GM18909 (cell line): ENCODE data around the gene ATP13A1.
"Not testable (repeated sequence)": the region's sequence is repeated elsewhere in the genome, so short reads cannot be mapped to it uniquely, and the experiment has no call there.

Source experiments
- ATAC-seq: cut with Tn5 transposase; IDR thresholded peaks from one replicate; pipeline ENCODE4 v1.9.1; 2021; ENCODE audit warnings: mild to moderate bottlenecking; ENCODE audit not compliant: unreplicated experiment, poor library complexity

The ATP13A1 gene

DNA sequence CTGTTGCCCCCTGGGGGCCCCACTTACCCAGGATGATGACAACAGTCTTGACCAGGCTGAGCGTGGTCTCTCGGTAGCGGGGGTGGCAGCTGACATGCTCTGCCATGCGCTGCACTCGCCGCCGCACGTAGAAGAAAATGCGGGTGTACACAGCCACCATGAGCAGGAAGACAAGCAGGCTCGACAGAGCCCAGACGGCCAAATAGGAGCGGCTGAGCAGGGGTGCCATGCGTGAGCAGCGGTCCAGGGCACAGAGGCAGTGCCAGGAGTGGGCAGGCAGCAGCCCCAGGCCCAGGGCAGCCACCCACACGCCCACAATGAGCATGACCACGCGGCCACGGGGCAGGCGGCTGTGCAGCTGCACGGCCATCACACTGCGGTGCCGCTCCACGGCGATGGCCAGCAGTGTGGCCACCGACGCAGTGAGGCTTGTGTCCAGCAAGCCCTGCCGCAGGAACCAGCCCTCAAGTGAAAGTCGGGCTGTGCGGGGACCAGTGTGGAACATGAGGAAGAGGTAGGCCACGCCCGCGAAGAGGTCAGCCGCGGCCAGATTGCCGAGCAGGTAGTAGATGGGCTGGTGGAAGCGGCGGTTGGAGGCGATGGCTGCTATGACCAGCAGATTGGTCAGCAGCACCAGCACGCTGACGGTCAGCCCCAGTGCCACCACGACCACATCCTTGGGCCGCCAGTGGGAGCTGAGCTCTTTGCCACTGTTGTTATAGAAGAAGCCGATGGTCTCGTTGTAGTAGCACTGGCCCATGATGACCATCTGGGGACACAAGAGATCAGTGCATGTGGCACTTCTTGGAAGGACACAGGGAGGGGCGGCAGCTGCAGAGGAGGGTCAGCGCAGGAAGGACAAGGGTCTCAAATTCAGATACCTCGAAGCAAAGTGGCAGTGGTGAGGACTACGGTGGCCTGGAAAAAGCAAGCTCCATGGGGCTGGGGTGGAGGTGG lies 36.7 kb downstream of the ATP13A1 start:
- ATAC-seq: no peak

GRCh38 chr19:19624032-19624570 lies 39.4 kb downstream of the ATP13A1 start:
- no peak for ATAC-seq

DNA sequence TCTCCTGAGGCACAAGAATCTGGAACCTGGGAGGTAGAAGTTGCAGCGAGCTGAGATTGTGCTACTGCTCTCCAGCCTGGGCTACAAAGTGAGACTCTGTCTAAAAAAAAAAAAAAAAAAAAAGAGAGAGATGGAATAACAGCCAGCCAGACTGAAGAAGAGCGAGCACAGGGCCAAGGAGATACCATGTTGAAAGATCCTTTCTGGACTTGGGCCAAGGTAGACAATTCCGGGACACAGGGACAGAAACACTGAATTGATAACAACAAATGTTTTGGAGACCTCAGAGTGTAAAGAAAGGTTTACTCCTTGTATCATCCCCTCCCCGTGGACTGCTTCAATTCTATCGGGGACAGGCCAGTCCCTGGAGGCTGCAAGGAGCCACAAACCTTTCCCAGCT lies 40.1 kb downstream of the ATP13A1 start:
- no peak for ATAC-seq

DNA sequence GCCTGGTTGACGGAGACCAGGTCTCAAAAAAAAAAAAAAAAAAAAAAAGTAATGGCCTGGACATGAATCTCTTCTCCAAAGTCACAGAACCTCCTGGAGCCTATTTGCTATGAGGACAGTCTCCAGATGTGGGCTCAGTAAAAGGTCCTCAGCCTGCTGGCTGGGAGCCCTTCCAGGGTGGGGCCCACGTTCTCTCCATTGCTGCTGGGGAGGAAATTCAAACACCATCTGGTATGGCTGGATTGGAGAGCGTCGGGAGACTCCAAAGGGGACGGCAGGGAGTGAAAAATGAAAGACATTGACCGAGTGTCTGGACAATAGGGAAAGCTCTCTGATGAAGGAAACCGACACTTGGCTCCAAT lies 43.6 kb downstream of the ATP13A1 start:
- ATAC-seq: no peak

DNA sequence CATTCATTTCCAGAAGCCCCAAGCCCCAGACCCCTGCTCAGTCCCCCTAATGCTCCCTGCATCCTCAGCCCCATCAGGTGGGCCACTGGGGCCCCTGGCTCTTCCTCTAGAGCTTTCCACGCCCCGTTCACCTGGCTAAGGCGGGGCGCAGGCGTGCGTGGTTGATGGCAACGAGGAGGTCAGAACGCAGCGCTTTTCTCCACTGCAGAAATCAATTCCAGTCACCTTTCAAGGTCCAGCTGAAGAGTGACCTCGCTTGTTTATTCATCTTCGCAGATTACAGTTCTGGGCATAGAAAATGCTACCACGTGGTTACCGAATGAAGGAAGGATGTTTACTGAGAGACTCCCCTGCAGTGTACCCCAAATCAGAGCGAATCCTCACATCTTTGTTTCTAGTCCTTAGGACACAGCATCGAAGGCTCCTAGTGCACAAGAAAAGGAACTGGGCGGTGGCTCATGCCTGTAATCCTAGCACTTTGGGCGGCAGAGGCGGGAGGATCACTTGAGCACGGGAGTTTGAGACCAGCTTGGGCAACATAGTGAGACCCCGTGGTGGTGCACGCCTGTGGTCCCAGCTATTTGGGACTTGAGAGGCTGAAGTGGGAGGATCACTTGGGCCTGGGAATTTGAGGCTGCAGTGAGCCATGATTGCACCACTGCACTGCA lies 44.2 kb downstream of the ATP13A1 start:
- no peak for ATAC-seq

GRCh38 chr19:19618219-19619051 lies 45.0 kb downstream of the ATP13A1 start, which contains the start of gene PBX4:
Gene PBX4, minus strand, starts transcription at chr19:19618687. Its CDS starts 58 bp downstream, at chr19:19618629.
- peak; percentile 97 for ATAC-seq

DNA sequence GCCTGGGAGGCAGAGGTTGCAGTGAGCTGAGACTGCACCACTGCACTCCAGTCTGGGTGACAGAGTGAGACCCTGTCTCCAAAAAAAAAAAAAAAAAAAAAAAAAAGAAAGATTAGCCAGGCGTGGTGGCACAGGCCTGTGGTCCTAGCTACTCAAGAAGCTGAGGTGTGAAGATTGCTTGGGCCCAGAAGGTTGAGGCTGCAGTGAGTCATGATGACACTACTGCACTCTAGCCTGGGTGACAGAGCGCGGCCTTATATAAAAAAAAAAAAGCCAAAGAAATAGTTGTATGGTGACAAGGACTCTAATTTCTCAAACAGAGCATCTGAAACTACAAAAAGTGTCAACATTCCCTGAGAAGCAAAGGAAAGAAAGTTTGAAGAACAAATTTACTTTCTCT lies 48.4 kb downstream of the ATP13A1 start:
- no peak for ATAC-seq

DNA sequence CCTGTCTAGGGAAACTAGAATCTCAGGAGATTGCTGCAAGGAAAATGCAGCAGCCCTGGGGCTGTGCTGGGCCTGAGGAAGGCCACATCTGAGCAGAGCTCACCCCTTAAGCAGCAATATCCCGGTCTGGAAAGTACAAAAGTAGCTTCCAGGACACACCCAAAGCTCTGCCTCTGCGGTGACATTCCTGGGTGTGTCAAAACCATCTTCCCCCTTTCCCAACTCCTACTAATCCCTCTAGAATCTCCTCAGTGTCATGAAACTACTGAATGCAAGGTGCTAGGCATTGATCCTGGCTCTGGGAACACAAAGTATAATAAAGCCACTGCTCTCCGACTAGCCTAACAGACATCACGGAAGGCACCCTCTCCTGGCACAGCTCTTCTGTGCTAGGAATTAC lies 50.0 kb downstream of the ATP13A1 start:
- no peak for ATAC-seq

DNA sequence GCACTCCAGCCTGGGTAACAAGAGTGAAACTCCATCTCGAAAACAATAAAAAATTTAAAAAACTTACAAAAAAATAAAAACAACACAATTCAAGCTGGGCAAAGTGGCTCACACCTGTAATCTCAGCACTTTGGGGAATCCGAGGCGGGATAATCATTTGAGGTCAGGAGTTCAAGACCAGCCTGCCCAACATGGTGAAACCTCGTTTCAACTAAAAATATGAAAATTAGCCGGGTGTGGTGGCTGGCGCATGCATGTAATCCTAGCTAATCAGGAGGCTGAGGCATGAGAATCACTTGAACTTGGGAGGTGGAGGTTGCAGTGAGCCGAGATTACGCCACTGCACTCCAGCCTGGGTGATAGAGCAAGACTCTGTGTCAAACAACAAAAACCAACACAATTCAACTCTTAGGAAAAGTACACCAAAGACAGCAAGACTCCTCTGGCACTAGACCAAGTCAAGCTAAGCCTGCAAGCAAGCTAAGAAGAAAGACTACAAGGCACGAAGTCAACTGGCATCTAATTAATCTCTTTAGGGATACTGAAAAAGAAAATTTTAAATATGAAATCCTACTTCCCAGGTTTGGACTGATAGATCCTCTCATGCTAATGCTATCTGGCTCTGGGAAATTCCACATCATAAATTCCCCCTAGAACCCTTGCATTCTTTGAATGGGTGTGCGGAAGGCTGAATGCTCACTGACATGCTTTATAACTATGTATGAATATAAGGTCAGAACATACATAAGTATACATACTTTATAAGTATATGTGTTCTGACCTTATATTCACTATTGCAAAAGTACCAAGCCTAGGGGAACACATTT lies 52.9 kb downstream of the ATP13A1 start:
- no peak for ATAC-seq

DNA sequence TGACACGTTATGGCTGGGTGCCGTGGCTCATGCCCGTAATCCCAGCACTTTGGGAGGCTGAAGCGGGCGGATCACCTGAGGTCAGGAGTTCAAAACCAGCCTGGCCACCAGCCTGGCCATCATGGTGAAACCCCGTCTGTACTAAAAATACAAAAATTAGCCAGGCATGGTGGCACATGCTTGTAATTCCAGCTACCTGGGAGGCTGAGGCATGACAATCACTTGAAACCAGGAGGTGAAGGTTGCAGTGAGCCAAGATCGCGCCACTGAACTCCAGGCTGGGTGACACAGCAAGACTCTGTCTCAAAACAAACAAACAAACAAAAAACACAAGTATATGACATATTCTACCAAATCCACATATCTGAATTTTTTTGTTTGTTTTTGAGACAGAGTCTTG lies 56.8 kb downstream of the ATP13A1 start:
- ATAC-seq: not testable (repeated sequence)

GRCh38 chr19:19606021-19606420 lies 57.5 kb downstream of the ATP13A1 start:
- ATAC-seq: no peak

DNA sequence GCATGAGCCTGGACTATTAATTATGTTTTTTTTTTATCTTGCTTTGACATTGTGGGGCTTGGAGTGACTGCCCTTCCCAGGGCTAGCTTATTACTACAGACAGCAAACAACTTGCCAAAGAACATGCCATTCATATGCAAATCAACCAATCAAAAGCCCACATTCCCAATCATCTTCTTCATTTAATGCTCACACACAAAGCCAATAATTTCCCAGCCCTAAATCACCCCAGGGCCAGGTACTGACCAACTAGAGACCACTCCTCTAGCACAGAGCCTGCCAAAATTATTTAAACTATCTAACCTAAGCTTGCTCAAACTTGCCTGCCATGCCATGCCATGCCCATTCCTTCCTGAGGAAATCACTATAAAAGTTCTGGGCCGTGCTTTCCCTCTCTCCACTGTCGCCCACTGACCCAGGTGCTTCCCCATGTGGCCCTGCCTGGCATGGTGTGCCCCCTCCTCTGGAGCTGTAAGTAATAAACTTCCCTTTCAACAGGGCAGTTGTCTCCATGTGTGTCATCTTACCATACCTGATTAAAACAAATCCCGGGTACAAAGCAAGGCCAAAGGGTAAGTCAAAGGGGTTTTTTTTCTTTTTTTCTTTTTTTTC lies 60.7 kb downstream of the ATP13A1 start:
- ATAC-seq: no peak

DNA sequence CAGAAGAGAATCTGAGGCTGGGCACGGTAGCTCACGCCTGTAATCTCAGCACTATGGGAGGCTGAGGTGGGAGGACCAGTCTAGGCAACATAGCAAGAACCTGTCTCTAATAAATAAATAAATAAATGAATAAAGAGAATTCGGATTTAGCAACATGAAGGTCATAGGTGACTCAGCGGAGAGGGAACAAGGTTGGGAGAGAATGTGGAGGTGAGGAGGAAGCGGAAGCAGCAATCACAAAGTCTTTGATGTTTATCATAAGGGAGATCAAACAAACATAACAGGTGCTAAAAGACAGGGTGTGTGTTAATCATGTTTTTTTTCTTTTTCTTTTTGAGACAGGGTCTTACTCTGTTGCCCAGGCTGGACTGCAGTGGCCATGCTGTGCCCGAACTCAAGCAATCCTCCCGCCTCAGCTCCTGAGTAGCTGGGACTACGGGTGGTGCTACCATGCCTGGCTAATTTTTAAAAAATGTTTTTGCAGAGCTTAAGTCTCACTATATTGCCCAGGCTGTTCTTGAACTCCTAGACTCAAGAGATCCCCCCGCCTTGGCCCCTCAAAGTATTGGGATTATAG lies 61.3 kb downstream of the ATP13A1 start:
- ATAC-seq: no peak

DNA sequence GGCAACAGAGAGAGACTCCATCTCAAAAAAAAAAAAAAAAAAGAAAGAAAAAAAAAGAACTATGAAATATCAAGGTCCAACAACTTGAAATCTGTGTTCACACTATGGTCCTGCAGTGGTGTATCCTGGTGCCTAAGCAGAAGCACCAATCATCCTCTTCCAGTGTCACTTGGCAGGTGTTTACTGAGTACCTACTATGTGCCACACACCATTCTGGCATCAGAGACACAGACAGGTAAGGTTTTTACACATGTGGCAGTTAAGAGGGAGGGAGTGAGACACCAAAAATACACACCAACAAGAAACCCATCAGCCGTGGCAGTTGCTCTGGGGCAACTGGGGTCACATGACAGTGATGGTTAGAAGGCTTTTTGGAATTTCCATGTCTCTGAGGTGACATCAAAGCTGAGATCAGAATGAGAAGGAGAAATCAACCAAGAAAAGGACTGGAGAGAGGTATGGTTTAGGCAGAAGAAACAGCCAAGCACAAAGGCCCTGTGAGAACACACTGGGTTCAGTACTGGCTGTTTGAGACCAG lies 62.6 kb downstream of the ATP13A1 start:
- ATAC-seq: no peak

DNA sequence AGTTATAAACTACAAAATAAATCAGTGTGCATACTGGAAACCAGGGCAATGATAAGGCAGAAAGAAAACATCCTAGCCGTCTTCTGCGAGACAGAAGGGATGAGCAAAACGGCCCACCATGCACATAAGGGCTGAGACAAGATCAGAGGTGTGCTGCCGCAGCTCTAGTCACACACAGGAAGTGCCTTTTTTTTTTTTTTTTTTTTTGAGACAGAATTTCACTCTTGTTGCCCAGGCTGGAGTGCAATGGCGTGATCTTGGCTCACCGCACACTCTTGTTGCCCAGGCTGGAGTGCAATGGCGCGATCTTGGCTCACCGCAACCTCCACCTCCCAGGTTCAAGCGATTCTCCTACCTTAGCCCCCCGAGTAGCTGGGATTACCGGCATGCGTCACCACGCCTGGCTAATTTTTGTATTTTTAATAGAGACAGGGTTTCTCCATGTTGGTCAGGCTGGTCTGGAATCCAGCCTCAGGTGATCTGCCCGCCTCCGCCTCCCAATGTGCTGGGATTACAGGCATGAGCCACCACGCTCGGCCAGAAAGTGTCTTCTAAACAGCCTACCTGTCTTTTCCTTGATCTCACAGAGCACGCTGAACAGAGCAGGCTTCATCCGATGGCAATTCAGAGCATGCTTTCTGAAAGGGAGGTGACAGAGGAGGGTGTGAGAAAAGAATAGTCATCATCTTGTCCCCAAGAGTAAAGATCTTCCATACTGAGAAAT lies 64.6 kb downstream of the ATP13A1 start:
- ATAC-seq: not testable (repeated sequence)

DNA sequence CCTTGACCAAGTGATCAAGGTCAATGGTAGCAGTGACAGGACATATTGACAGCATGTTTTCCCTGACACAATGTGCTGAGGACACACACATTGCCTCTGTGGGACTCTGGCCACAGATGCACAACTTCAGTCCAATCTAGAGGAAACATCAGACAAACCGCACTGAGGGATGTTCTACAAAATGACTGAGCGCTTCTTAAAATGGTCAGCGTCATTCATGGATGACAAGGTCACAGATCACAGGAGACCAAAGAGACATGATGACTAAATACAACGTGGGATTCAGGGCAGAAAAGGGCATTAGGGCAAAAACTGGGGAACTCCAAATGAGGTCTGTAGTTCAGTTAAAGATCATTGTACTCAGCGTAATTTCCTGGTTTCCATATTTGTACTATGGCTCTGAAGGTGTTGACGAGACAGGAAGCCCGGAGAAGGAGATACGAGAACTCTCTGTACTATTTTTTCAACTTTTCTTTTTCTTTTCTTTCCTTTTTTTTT lies 65.6 kb downstream of the ATP13A1 start:
- ATAC-seq: peak; percentile 71
